Measurements from ENCODE around the gene HADHA.
"Not testable (repeated sequence)": the region's sequence is repeated elsewhere in the genome, so short reads cannot be mapped to it uniquely, and the experiment has no call there.

HADHA gene

GRCh38 chr2:26244309-26245230 is at the start of gene HADHA, which contains the start of gene HADHB:
Gene HADHA, minus strand, starts transcription at chr2:26244632. Its CDS starts 36 bp downstream, at chr2:26244596.
Gene HADHB, plus strand, starts transcription at chr2:26244939. Its CDS starts 9,316 bp downstream, at chr2:26254255.
- DNase-seq (ENCODE audit: low spot score), result peak; percentile 79

DNA sequence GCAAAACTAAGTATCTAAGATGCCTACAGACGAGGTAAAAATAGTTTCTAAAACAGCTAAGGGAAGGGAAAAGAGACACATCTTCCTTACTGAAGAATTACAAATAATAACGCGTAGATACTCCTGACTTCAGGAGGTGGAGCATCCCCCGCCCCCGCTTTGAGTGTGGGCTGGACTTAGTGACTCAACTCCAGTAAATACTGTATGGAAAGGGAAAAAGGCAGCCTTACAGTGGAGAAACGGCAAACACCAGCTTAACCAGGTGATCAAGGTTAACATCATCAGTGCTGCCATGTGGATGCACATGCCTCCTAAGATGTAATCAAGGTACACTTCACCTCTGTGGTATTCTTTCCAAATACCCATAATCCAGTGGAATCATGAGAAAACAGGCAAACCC is 48.2 kb upstream of the HADHA start:
- no peak for DNase-seq (ENCODE audit: low spot score)

- DNase-seq (ENCODE audit: low spot score), result no peak
Observed at GRCh38 chr2:26290001-26290400, 45.6 kb upstream of the HADHA start.

- DNase-seq (ENCODE audit: low spot score), result no peak
Observed at GRCh38 chr2:26285931-26286330, 41.5 kb upstream of the HADHA start.

DNA sequence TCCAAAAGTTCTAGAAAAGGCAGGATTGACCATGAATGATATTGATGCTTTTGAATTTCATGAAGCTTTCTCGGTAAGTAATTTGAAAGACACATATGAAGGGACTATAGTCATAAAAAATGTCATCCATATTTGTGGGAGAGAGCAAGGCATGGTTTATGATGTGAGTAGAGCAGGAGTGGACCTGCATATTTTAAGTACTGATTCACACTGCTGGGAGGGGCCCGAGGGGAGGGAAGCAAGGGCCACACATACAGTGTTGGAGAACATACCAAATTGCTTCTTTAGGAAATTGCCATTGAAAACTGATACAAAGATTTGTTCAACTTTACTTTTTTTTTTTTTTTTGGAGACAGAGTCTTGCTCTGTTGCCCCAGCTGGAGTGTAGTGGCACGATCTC is 39.7 kb upstream of the HADHA start:
- no peak for DNase-seq (ENCODE audit: low spot score)

DNA sequence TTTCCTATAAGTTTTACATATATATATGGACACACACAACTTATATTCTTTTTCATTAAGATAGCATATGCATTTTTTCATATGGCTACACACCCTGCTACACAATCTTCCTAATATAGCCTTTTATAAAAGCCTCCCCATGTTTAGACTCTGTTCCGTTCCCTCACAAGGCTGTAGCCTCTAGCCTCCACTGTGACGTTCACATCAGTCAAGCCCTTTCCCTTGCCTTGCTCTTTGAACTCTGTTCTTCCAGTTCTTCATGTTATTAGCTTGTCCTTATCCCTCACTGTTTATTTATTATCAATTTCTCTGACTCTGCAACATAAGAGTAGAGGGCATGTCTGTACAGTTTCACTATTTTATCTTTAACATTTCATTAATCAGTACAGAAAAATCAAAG is 39.2 kb upstream of the HADHA start:
- DNase-seq (ENCODE audit: low spot score), result no peak

DNA sequence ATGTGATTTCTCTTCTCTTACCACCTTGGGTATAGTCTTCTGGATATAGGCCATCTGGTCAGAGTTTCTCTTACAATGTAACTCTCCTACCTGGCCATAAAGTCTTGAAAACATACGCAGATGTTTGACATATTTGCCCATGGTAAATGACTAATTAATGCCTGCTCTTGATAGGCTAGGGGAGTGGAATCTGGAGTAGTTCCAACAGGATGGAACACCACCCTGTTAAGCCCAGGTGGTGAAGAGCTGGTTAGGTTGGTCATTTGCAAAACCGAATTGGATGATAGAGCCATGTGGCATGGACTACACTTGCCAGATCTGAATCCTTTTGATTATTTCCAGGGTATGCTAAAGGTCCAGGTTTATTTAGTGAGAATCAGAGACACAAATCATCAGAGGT is 36.8 kb upstream of the HADHA start:
- no peak for DNase-seq (ENCODE audit: low spot score)

DNA sequence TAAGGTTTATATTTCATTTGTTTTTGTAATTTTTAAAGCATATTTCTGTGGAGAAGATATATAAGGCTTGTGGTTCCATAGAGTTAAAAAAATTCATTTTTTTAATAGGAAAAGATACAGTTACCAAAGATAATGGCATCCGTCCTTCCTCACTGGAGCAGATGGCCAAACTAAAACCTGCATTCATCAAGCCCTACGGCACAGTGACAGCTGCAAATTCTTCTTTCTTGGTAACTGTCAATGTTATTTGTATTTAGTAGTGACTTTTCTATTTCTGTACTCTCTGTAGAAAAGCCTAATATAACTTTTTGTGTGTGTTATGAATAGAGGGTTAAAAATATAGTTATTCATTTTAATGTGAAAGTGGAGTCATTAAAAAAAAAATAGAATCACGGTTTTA is 35.5 kb upstream of the HADHA start:
- DNase-seq (ENCODE audit: low spot score), result no peak

GRCh38 chr2:26276484-26277227 is 32.2 kb upstream of the HADHA start:
- DNase-seq (ENCODE audit: low spot score), result no peak

GRCh38 chr2:26274058-26274613 is 29.7 kb upstream of the HADHA start:
- DNase-seq (ENCODE audit: low spot score), result no peak

GRCh38 chr2:26273501-26273900 is 29.1 kb upstream of the HADHA start:
- no peak for DNase-seq (ENCODE audit: low spot score)

DNA sequence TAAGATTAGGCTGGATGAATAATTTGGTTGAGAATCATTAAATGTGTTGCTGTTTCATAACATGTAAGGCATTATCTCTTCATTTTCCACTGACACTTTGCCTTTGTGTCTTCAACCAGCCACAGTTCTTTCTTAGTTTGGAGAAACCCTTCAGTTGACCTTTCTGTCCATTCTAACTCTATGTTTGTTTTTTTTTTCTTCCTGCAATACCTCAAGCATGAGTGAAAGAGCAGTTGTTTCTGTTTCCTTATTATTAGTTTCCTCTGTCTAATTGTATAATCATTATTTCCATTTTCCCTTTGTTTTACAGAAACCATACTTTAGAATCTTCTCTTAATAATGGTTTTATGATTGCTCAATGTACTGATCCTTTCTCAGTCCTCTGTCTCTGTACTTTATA is 25.9 kb upstream of the HADHA start:
- DNase-seq (ENCODE audit: low spot score), result no peak

DNA sequence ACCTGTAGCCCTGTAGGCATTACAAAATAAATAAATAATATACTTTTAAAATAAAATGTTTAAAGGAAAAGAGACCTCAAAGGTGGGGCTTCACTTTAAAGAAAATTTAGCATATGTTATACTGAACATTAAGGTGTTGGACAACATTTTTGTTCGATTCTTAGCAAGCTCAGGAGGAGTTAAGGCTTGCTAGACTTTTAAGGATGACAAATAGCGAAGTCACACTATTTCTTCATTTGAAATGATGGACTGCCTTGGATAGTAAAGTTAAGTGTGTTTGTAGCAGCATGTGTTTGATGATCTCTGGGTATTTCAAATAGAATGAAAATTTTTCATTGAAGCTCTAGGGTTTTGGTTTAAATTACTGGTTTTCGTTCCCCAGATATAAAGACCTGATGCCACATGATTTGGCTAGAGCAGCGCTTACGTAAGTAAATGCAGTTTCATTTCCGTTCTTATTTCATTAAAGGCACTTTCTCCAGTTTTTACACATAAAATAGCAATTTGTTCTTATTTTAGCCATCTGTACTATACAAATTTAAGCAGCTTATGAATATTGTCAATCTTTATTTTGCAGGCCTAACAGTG is 25.2 kb upstream of the HADHA start:
- no peak for DNase-seq (ENCODE audit: low spot score)

GRCh38 chr2:26268670-26269385 is 24.4 kb upstream of the HADHA start:
- not testable (repeated sequence) for DNase-seq (ENCODE audit: low spot score)

DNA sequence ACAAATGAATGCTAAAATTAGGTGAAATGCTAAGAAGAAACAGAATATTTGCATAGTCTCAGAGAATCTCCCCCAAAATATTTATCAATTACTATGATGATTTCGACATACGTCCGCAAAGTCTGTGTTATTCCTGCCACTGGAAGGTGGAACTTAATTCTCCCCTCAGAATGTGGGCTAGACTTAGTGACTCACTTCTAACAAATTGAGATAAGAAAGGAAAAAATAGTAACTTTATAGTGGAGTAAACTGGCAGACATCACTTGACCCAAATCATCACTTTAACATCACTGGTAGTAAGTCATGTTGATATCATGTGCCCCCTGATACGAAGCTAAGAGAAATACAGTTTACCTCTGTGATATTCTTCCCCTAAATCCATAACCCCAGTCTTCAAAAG is 23.8 kb upstream of the HADHA start:
- DNase-seq (ENCODE audit: low spot score), result no peak

GRCh38 chr2:26258836-26259235 is 14.4 kb upstream of the HADHA start:
- not testable (repeated sequence) for DNase-seq (ENCODE audit: low spot score)

- no peak for DNase-seq (ENCODE audit: low spot score)
Observed at GRCh38 chr2:26255759-26256384, 11.4 kb upstream of the HADHA start.

DNA sequence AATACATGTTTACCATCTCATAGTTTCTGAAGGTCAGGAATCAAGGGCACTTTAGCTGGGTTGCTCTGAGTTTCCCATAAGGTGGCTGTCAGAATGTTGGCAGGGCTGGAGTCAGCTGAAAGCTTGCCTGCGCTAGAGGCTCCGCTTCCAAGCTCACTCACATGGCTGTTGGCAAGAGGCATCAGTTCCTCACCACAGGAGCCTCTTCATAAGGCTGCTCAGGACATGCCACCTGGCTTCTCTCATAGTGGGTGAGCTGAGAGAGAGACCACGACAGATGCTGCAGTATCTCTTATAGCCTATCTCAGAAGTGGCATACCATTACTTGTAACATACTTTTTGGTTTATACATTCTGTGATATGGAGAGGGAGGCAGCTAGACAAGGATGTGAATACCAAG is 7.5 kb upstream of the HADHA start:
- no peak for DNase-seq (ENCODE audit: low spot score)

- DNase-seq (ENCODE audit: low spot score), result no peak
Observed at GRCh38 chr2:26249625-26250024, 5.2 kb upstream of the HADHA start.

- DNase-seq (ENCODE audit: low spot score), result no peak
Observed at GRCh38 chr2:26246818-26247217, 2.4 kb upstream of the HADHA start.

- DNase-seq (ENCODE audit: low spot score), result no peak
Observed at GRCh38 chr2:26245810-26246209, 1.4 kb upstream of the HADHA start.
